CD4-positive, alpha-beta memory T cell (primary cell): ENCODE measurements around the gene SENP3. TPM values are rescaled to one million over a fixed set of nuclear protein-coding genes. Genes with fewer than 3 reads are reported as not detected.
A peak's percentile ranks its signal among the peaks of the same experiment; 100 is the strongest.

Experiments
- CTCF ChIA-PET: fragments of 350-600 bp; sonication (Branson Sonifier 250); formaldehyde crosslinking; loops from one replicate; lab custom pipeline; 2021; ENCODE audit warnings: inconsistent platforms; ENCODE audit not compliant: partially characterized antibody; lab: Charles Lee
- POLR2A ChIA-PET: fragments of 350-600 bp; sonication (Branson Sonifier 250); formaldehyde crosslinking; loops from one replicate; lab custom pipeline; 2021; ENCODE audit not compliant: partially characterized antibody; lab: Charles Lee
- DNase-seq, 5 donors: peaks; one replicate each; pipeline versions ENCODE4 v3.0.0 to v3.0.0-alpha.2; 2020 to 2022; ENCODE audit warnings: mixed read lengths in 1 of 5
- H3K27ac ChIP-seq: one replicate; pipeline ENCODE4 v1.7.0; 2013; ENCODE audit warnings: low read depth, low read length
- H3K27me3 ChIP-seq: 2 replicates; pipeline ENCODE4 v1.7.0; 2013; ENCODE audit warnings: mild to moderate bottlenecking, low read length, moderate library complexity; ENCODE audit not compliant: insufficient read depth
- H3K36me3 ChIP-seq: 2 replicates; pipeline ENCODE4 v1.7.0; 2013; ENCODE audit warnings: mild to moderate bottlenecking, low read length, moderate library complexity; ENCODE audit not compliant: insufficient read depth
- H3K4me1 ChIP-seq: 2 replicates; pipeline ENCODE4 v1.7.0; 2013; ENCODE audit warnings: mild to moderate bottlenecking, low read length, moderate library complexity; ENCODE audit not compliant: insufficient read depth
- H3K4me3 ChIP-seq, 2 donors: one replicate each; pipeline ENCODE4 v1.7.0; 2013; ENCODE audit warnings: low read length in 2 of 2, mild to moderate bottlenecking in 1 of 2
- H3K9me3 ChIP-seq, 2 donors: one replicate each; pipeline ENCODE4 v1.7.0; 2013; ENCODE audit warnings: low read length in 2 of 2, control low read depth in 1 of 2; ENCODE audit not compliant: control insufficient read depth in 1 of 2
- H3K27ac Mint-ChIP-seq, 7 donors: one replicate each; pipeline ENCODE4 v1.8.0; 2020 to 2021; ENCODE audit warnings: mixed read lengths in 7 of 7, mild to moderate bottlenecking in 6 of 7, inconsistent platforms in 3 of 7, moderate library complexity in 3 of 7
- H3K27me3 Mint-ChIP-seq, 2 donors: one replicate each; pipeline ENCODE4 v1.8.0; 2020 to 2021; ENCODE audit warnings: mixed read lengths in 2 of 2
- H3K36me3 Mint-ChIP-seq, 2 donors: one replicate each; pipeline ENCODE4 v1.8.0; 2020 to 2021; ENCODE audit warnings: mixed read lengths in 2 of 2, inconsistent platforms in 1 of 2, mild to moderate bottlenecking in 1 of 2
- H3K4me1 Mint-ChIP-seq, 4 donors: one replicate each; pipeline ENCODE4 v1.8.0; 2020 to 2021; ENCODE audit warnings: mixed read lengths in 4 of 4, mild to moderate bottlenecking in 1 of 4
- H3K4me3 Mint-ChIP-seq, 8 donors: one replicate each; pipeline ENCODE4 v1.8.0; 2020 to 2021; ENCODE audit warnings: mixed read lengths in 8 of 8, mild to moderate bottlenecking in 7 of 8, moderate library complexity in 6 of 8, inconsistent platforms in 3 of 8
- H3K9me3 Mint-ChIP-seq, 8 donors: one replicate each; pipeline ENCODE4 v1.8.0; 2020 to 2021; ENCODE audit warnings: mixed read lengths in 8 of 8, mild to moderate bottlenecking in 5 of 8, inconsistent platforms in 3 of 8, moderate library complexity in 1 of 8
- intact Hi-C: fragments of 100-400 bp; cut with micrococcal nuclease; formaldehyde crosslinking; loops from one replicate; pipeline ENCODE4 v1.15.1; 2023
- polyA plus RNA-seq, 2 donors: library from polyadenylated mRNA; unstranded; fragments of 300-500 nt; fragmentation: Illumina TruSeq; gene quantifications; one replicate each; pipeline ENCODE4 v1.2.3, GENCODE V29; 2021
- total RNA-seq, 2 experiments: library from RNA; stranded (reverse); gene quantifications; one replicate each; pipeline ENCODE4 v1.2.3, GENCODE V29; 2021

SENP3 gene
- total and polyA plus RNA-seq, 4 experiments from 2014 or later = 13.1 to 40.1 (median 26.6) TPM

GRCh38 chr17:7574176-7574953, 12.6 kb downstream of the SENP3 start:
- Histone ChIP-seq H3K9me3 (no peaks in the 10 kb centered on the region), H3K4me3 (peak overlapping the region; percentile 47 to 93), H3K36me3 (peaks cover 63% of the 10 kb centered on the region), H3K27me3 (no peaks in the 10 kb centered on the region), H3K4me1 (peaks cover 56% of the 10 kb centered on the region), H3K27ac (peak overlapping the region; percentile 97)
- Mint-ChIP-seq H3K36me3 (peaks cover 67 to 87% of the 10 kb centered on the region in 2 donors), H3K4me3 (peak overlapping the region; percentile 82 to 100 (median 98)), H3K27ac (peak overlapping the region; percentile 81 to 99 (median 99)), H3K9me3 (peaks cover 0 to 19% (median 0%) of the 10 kb centered on the region in 8 donors), H3K27me3 (no peaks in the 10 kb centered on the region), H3K4me1 (peaks cover 33 to 77% (median 54%) of the 10 kb centered on the region in 4 donors)
- DNase-seq = no peak
- intact Hi-C loops = loop anchor here (5.0 kb wide), 3 partner anchors 283 to 527 kb away; partner anchors contain the start of genes CTDNEP1, CYB5D1, ELP5 and NAA38
- POLR2A ChIA-PET = interaction anchor here (0.6 to 8.6 kb wide), 22 partner anchors 11 to 562 kb away, joined by 3 to 220 read pairs (median 6); partner anchors contain the start of genes GABARAP, MPDU1, NEURL4 and POLR2A
- CTCF ChIA-PET = interaction anchor here (0.7 to 2.9 kb wide), 9 partner anchors 10 to 218 kb away, joined by 3 to 18 read pairs (median 5); partner anchors contain the start of genes FXR2, MPDU1, SENP3 and SOX15

- H3K27ac ChIP-seq = peak overlapping the region; percentile 97
Measured at GRCh38 chr17:7575481-7575883, 13.8 kb downstream of the SENP3 start.

GRCh38 chr17:7575959-7576358, 14.2 kb downstream of the SENP3 start:
- intact Hi-C loops = no loop called here
- H3K27ac ChIP-seq = peak overlapping the region; percentile 97
- peaks cover 0 to 24% (median 0%) of the 10 kb centered on the region in 8 donors for H3K9me3 Mint-ChIP-seq
- peak overlapping the region in 6 of 7 donors; percentile 42 to 99 (median 98) for H3K27ac Mint-ChIP-seq
- no peaks in the 10 kb centered on the region for H3K27me3 Mint-ChIP-seq
- H3K9me3 ChIP-seq = no peaks in the 10 kb centered on the region
- H3K4me1 ChIP-seq = peaks cover 65% of the 10 kb centered on the region
- ChIA-PET POLR2A (interaction anchor here (0.5 to 8.6 kb wide), 11 partner anchors 9 to 224 kb away, joined by 3 to 220 read pairs (median 5); partner anchors contain the start of genes FXR2, KCTD11, MPDU1 and POLR2A), CTCF (interaction anchor here (1.0 to 2.9 kb wide), 4 partner anchors 15 to 111 kb away, joined by 3 to 18 read pairs (median 4); partner anchors contain the start of genes SENP3 and TP53)
- H3K4me1 Mint-ChIP-seq = peaks cover 40 to 93% (median 60%) of the 10 kb centered on the region in 4 donors
- peaks cover 54% of the 10 kb centered on the region for H3K36me3 ChIP-seq
- H3K27me3 ChIP-seq = no peaks in the 10 kb centered on the region
- no peak overlapping the region for H3K4me3 ChIP-seq
- H3K36me3 Mint-ChIP-seq = peaks cover 55 to 84% of the 10 kb centered on the region in 2 donors
- H3K4me3 Mint-ChIP-seq = peak overlapping the region in 5 of 8 donors; percentile 24 to 99 (median 29)
- DNase-seq = no peak

More at GRCh38 chr17:7575481-7575883, 13.8 kb downstream of the SENP3 start:
- no peaks in the 10 kb centered on the region for H3K27me3 ChIP-seq
- no peak overlapping the region for H3K4me3 ChIP-seq
- Mint-ChIP-seq H3K4me3 (peak overlapping the region in 6 of 8 donors; percentile 24 to 99 (median 68)), H3K4me1 (peaks cover 38 to 89% (median 58%) of the 10 kb centered on the region in 4 donors), H3K9me3 (peaks cover 0 to 24% (median 0%) of the 10 kb centered on the region in 8 donors), H3K36me3 (peaks cover 60 to 84% of the 10 kb centered on the region in 2 donors), H3K27ac (peak overlapping the region; percentile 48 to 99 (median 98)), H3K27me3 (no peaks in the 10 kb centered on the region)
- H3K4me1 ChIP-seq = peaks cover 65% of the 10 kb centered on the region
- peaks cover 54% of the 10 kb centered on the region for H3K36me3 ChIP-seq
- intact Hi-C loops = no loop called here
- CTCF ChIA-PET = interaction anchor here (0.6 to 2.9 kb wide), 6 partner anchors 9 to 111 kb away, joined by 3 to 18 read pairs (median 8); partner anchors contain the start of genes MPDU1, SENP3, SOX15 and TP53
- no peak for DNase-seq
- POLR2A ChIA-PET = interaction anchor here (0.5 to 8.6 kb wide), 14 partner anchors 9 to 563 kb away, joined by 3 to 220 read pairs (median 5); partner anchors contain the start of genes FXR2, KCTD11, MPDU1 and POLR2A
- H3K9me3 ChIP-seq = no peaks in the 10 kb centered on the region

- H3K4me3 Mint-ChIP-seq = peak overlapping the region in 6 of 8 donors; percentile 22 to 79 (median 46)
- ChIA-PET POLR2A (interaction anchor here (0.7 to 8.6 kb wide), 7 partner anchors 10 to 224 kb away, joined by 3 to 220 read pairs (median 5); partner anchors contain the start of genes FXR2, KCTD11, MPDU1 and SENP3), CTCF (interaction anchor here (1.0 to 2.9 kb wide), 2 partner anchors 16 to 111 kb away, joined by 3 to 18 read pairs; partner anchors contain the start of genes SENP3 and TP53)
- no peak overlapping the region for H3K4me3 ChIP-seq
- no peaks in the 10 kb centered on the region for H3K9me3 ChIP-seq
- intact Hi-C loops = no loop called here
- peaks cover 42 to 94% (median 60%) of the 10 kb centered on the region in 4 donors for H3K4me1 Mint-ChIP-seq
- H3K36me3 Mint-ChIP-seq = peaks cover 53 to 83% of the 10 kb centered on the region in 2 donors
- no peak overlapping the region for H3K27ac ChIP-seq
- H3K36me3 ChIP-seq = peaks cover 54% of the 10 kb centered on the region
- H3K4me1 ChIP-seq = peaks cover 65% of the 10 kb centered on the region
- no peaks in the 10 kb centered on the region for H3K27me3 Mint-ChIP-seq
- H3K27me3 ChIP-seq = no peaks in the 10 kb centered on the region
- H3K27ac Mint-ChIP-seq = peak overlapping the region in 6 of 7 donors; percentile 13 to 99 (median 90)
- H3K9me3 Mint-ChIP-seq = peaks cover 0 to 26% (median 0%) of the 10 kb centered on the region in 8 donors
- DNase-seq = no peak
Measured at GRCh38 chr17:7576432-7576937, 14.8 kb downstream of the SENP3 start.

- Mint-ChIP-seq H3K36me3 (peaks cover 53 to 76% of the 10 kb centered on the region in 2 donors), H3K9me3 (peaks cover 0 to 26% (median 0%) of the 10 kb centered on the region in 8 donors), H3K27me3 (no peaks in the 10 kb centered on the region), H3K27ac (peak overlapping the region in 6 of 7 donors; percentile 52 to 98 (median 74)), H3K4me3 (peak overlapping the region in 3 of 8 donors; percentile 29 to 79 (median 31)), H3K4me1 (peaks cover 36 to 92% (median 58%) of the 10 kb centered on the region in 4 donors)
- Histone ChIP-seq H3K4me3 (no peak overlapping the region), H3K27ac (no peak overlapping the region), H3K27me3 (no peaks in the 10 kb centered on the region), H3K36me3 (peaks cover 54% of the 10 kb centered on the region), H3K9me3 (no peaks in the 10 kb centered on the region), H3K4me1 (peaks cover 65% of the 10 kb centered on the region)
- no peak for DNase-seq
- CTCF ChIA-PET = interaction anchor here (1.7 kb wide), 1 partner anchor 12 kb away, joined by 4 read pairs; no protein-coding TSS in a partner anchor
- intact Hi-C loops = no loop called here
- POLR2A ChIA-PET = interaction anchor here (1.0 to 8.5 kb wide), 2 partner anchors 110 kb away, joined by 3 to 97 read pairs; partner anchors contain the start of genes TP53 and WRAP53
Measured at GRCh38 chr17:7577327-7578199, 15.8 kb downstream of the SENP3 start.
